LoVo (cell line): ENCODE measurements around the gene EID2B.

ENCODE experiments used
- DNase-seq: peaks from one replicate; pipeline ENCODE4 v3.0.0-alpha.2; 2016; ENCODE audit warnings: low spot score

The EID2B gene

GRCh38 chr19:39531834-39532232, 819 bp downstream of the EID2B start:
- DNase-seq: no peak

- DNase-seq: no peak
Measured at GRCh38 chr19:39525205-39525604, 7.4 kb downstream of the EID2B start.

GRCh38 chr19:39524495-39524894, 8.2 kb downstream of the EID2B start:
- no peak for DNase-seq

- no peak for DNase-seq
Measured at GRCh38 chr19:39520541-39521484, 11.8 kb downstream of the EID2B start.

- DNase-seq: no peak
Measured at GRCh38 chr19:39518975-39519374, 13.7 kb downstream of the EID2B start.

- DNase-seq: no peak
Measured at GRCh38 chr19:39518458-39518857, 14.2 kb downstream of the EID2B start.

- no peak for DNase-seq
Measured at GRCh38 chr19:39517432-39517831, 15.2 kb downstream of the EID2B start.

GRCh38 chr19:39516270-39516669, 16.4 kb downstream of the EID2B start:
- DNase-seq: no peak

- no peak for DNase-seq
Measured at GRCh38 chr19:39515551-39516191, 17.0 kb downstream of the EID2B start.

GRCh38 chr19:39514840-39515550, 17.7 kb downstream of the EID2B start, which contains the start of gene SELENOV:
TSS of gene SELENOV (plus strand) at chr19:39515139. CDS start at chr19:39515213, 74 bp downstream.
- no peak for DNase-seq

- no peak for DNase-seq
Measured at GRCh38 chr19:39512988-39513387, 19.7 kb downstream of the EID2B start.

- no peak for DNase-seq
Measured at GRCh38 chr19:39509233-39509632, 23.4 kb downstream of the EID2B start.

GRCh38 chr19:39508629-39509028, 24.0 kb downstream of the EID2B start:
- no peak for DNase-seq

- no peak for DNase-seq
Measured at GRCh38 chr19:39507715-39508364, 24.8 kb downstream of the EID2B start.

GRCh38 chr19:39506944-39507714, 25.5 kb downstream of the EID2B start:
- no peak for DNase-seq

GRCh38 chr19:39506598-39506943, 26.1 kb downstream of the EID2B start:
- DNase-seq: no peak

GRCh38 chr19:39502640-39503417, 29.8 kb downstream of the EID2B start:
- DNase-seq: peak; percentile 62

GRCh38 chr19:39501340-39501739, 31.3 kb downstream of the EID2B start:
- DNase-seq: no peak

- DNase-seq: no peak
Measured at GRCh38 chr19:39500543-39500942, 32.1 kb downstream of the EID2B start.

GRCh38 chr19:39499932-39500331, 32.7 kb downstream of the EID2B start:
- no peak for DNase-seq
